HEK293 (cell line): ENCODE data around the gene NRF1.

Experiments
- CTCF ChIA-PET: fragments of 350-600 bp; formaldehyde crosslinking; extraction: SDS; loops from one replicate; lab custom pipeline; 2021; ENCODE audit warnings: antibody characterized with exemption; lab: Yijun Ruan, JAX
- POLR2A ChIA-PET: fragments of 300-600 bp; formaldehyde crosslinking; extraction: SDS; loops from one replicate; lab custom pipeline; 2020; ENCODE audit warnings: antibody characterized with exemption, inconsistent platforms; lab: Yijun Ruan, JAX
- H3K27ac ChIP-seq: fragments of 200-500 bp; sonication (Bioruptor generic); 2 replicates; pipeline ENCODE4 v1.5.1; 2014; ENCODE audit warnings: low read depth, low read length, control low read depth, inconsistent platforms; ENCODE audit errors: extremely low read depth
- H3K36me3 ChIP-seq, 2 experiments: fragments of 200-500 bp in 1 of 2; sonication (Bioruptor generic) in 1 of 2; 1 replicate in 1 of 2; 2 replicates in 1 of 2; pipeline ENCODE4 v1.5.1; 2014 to 2017; ENCODE audit warnings: inconsistent platforms in 2 of 2, low read length in 2 of 2; ENCODE audit not compliant: control insufficient read depth in 2 of 2, insufficient read depth in 1 of 2
- H3K4me1 ChIP-seq: fragments of 200-500 bp; sonication (Bioruptor generic); 2 replicates; pipeline ENCODE4 v1.5.1; 2014; ENCODE audit warnings: mild to moderate bottlenecking, low read length, inconsistent platforms; ENCODE audit not compliant: control insufficient read depth, insufficient read depth
- H3K4me3 ChIP-seq: 2 replicates; pipeline ENCODE4 v1.5.1; 2011; ENCODE audit warnings: low read depth, mild to moderate bottlenecking, control low read depth, low read length, moderate library complexity
- H3K9me3 ChIP-seq: fragments of 200-500 bp; sonication (Bioruptor generic); 2 replicates; pipeline ENCODE4 v1.5.1; 2014; ENCODE audit warnings: low read depth, low read length, inconsistent platforms; ENCODE audit not compliant: control insufficient read depth, insufficient read depth
- KLF7 ChIP-seq: fragments of 450-650 bp; formaldehyde crosslinking; IDR thresholded peaks from 2 replicates; pipeline ENCODE4 v1.5.1; 2016; ENCODE audit warnings: missing biosample characterization, missing genetic modification characterization, borderline replicate concordance
- MYNN ChIP-seq: fragments of 450-650 bp; formaldehyde crosslinking; IDR thresholded peaks from 2 replicates; pipeline ENCODE4 v1.5.1; 2016; ENCODE audit warnings: missing biosample characterization, missing genetic modification characterization, borderline replicate concordance
- REST ChIP-seq: fragments of 450-650 bp; formaldehyde crosslinking; IDR thresholded peaks from 2 replicates; pipeline ENCODE4 v1.5.1; 2016; ENCODE audit warnings: missing biosample characterization, missing genetic modification characterization
- YY2 ChIP-seq: fragments of 450-650 bp; formaldehyde crosslinking; IDR thresholded peaks from 2 replicates; pipeline ENCODE4 v1.5.1; 2016; ENCODE audit warnings: missing biosample characterization, missing genetic modification characterization
- ZBTB1 ChIP-seq: fragments of 450-650 bp; formaldehyde crosslinking; IDR thresholded peaks from 2 replicates; pipeline ENCODE4 v1.5.1; 2016; ENCODE audit warnings: missing biosample characterization, missing genetic modification characterization
- ZBTB8A ChIP-seq: fragments of 450-650 bp; formaldehyde crosslinking; IDR thresholded peaks from 2 replicates; pipeline ENCODE4 v1.5.1; 2016; ENCODE audit warnings: missing biosample characterization, missing genetic modification characterization
- ZFHX2 ChIP-seq: fragments of 450-650 bp; formaldehyde crosslinking; conservative IDR thresholded peaks from 2 replicates; pipeline ENCODE4 v1.5.1; 2016; ENCODE audit warnings: missing biosample characterization, missing genetic modification characterization
- ZNF133 ChIP-seq: fragments of 450-650 bp; formaldehyde crosslinking; IDR thresholded peaks from 2 replicates; pipeline ENCODE4 v1.5.1; 2016; ENCODE audit warnings: missing biosample characterization, missing genetic modification characterization
- ZNF174 ChIP-seq: fragments of 450-650 bp; formaldehyde crosslinking; IDR thresholded peaks from 2 replicates; pipeline ENCODE4 v1.5.0; 2017; ENCODE audit warnings: missing biosample characterization, mild to moderate bottlenecking, missing genetic modification characterization
- ZNF223 ChIP-seq: fragments of 450-650 bp; formaldehyde crosslinking; IDR thresholded peaks from 2 replicates; pipeline ENCODE4 v1.5.1; 2016; ENCODE audit warnings: missing biosample characterization, missing genetic modification characterization
- ZNF302 ChIP-seq: fragments of 450-650 bp; formaldehyde crosslinking; IDR thresholded peaks from 2 replicates; pipeline ENCODE4 v1.5.1; 2016; ENCODE audit warnings: missing biosample characterization, missing genetic modification characterization, low read depth
- ZNF354C ChIP-seq: fragments of 450-650 bp; formaldehyde crosslinking; IDR thresholded peaks from 2 replicates; pipeline ENCODE4 v1.5.1; 2016; ENCODE audit warnings: missing biosample characterization, missing genetic modification characterization, low read depth, borderline replicate concordance
- ZNF404 ChIP-seq: fragments of 450-650 bp; formaldehyde crosslinking; IDR thresholded peaks from 2 replicates; pipeline ENCODE4 v1.5.1; 2017; ENCODE audit warnings: missing biosample characterization, missing genetic modification characterization
- ZNF501 ChIP-seq: fragments of 450-650 bp; formaldehyde crosslinking; IDR thresholded peaks from 2 replicates; pipeline ENCODE4 v1.5.1; 2016; ENCODE audit warnings: missing biosample characterization, missing genetic modification characterization
- ZNF544 ChIP-seq: fragments of 450-650 bp; formaldehyde crosslinking; IDR thresholded peaks from 2 replicates; pipeline ENCODE4 v1.5.0; 2017; ENCODE audit warnings: missing biosample characterization, missing genetic modification characterization
- ZNF610 ChIP-seq: fragments of 450-650 bp; formaldehyde crosslinking; IDR thresholded peaks from 2 replicates; pipeline ENCODE4 v1.5.1; 2016; ENCODE audit warnings: missing biosample characterization, missing genetic modification characterization, borderline replicate concordance
- ZNF670 ChIP-seq: fragments of 450-650 bp; formaldehyde crosslinking; IDR thresholded peaks from 2 replicates; pipeline ENCODE4 v1.5.1; 2016; ENCODE audit warnings: missing biosample characterization, missing genetic modification characterization, low read depth
- ZNF76 ChIP-seq: fragments of 450-650 bp; formaldehyde crosslinking; IDR thresholded peaks from 2 replicates; pipeline ENCODE4; 2016; ENCODE audit warnings: low read depth, missing biosample characterization, missing genetic modification characterization, borderline replicate concordance
- ZNF785 ChIP-seq: fragments of 450-650 bp; formaldehyde crosslinking; IDR thresholded peaks from 2 replicates; pipeline ENCODE4 v1.5.1; 2016; ENCODE audit warnings: missing biosample characterization, missing genetic modification characterization
- ZSCAN18 ChIP-seq: fragments of 450-650 bp; formaldehyde crosslinking; IDR thresholded peaks from 2 replicates; pipeline ENCODE4 v1.5.1; 2016; ENCODE audit warnings: missing biosample characterization, missing genetic modification characterization
- ZSCAN30 ChIP-seq: fragments of 450-650 bp; IDR thresholded peaks from 2 replicates; pipeline ENCODE4 v1.5.1; 2018; ENCODE audit warnings: missing biosample characterization, mild to moderate bottlenecking, missing genetic modification characterization, moderate library complexity

NRF1 gene

GRCh38 chr7:129688503-129689222, 77.1 kb downstream of the NRF1 start:
- POLR2A ChIA-PET = no interaction called here

GRCh38 chr7:129689995-129690581, 78.6 kb downstream of the NRF1 start:
- ChIA-PET POLR2A (interaction anchor here (0.6 kb wide), 1 partner anchor 72 kb away, joined by 4 read pairs; no protein-coding TSS in a partner anchor), CTCF (interaction anchor here (0.7 kb wide), 1 partner anchor 14 kb away, joined by 4 read pairs; no protein-coding TSS in a partner anchor)
- TF ChIP-seq ZNF354C (no peak), ZFHX2 (tag by site-specific recombination) (peak; percentile 38; the same call in 1 of the 2 replicates), ZSCAN18 (no peak), ZSCAN30 (tag by site-specific recombination) (no peak), ZNF610 (tag by site-specific recombination) (no peak), ZNF785 (tag by site-specific recombination) (no peak)
- Histone ChIP-seq H3K36me3 (peaks cover 0 to 24% of the 10 kb centered on the region in 2 experiments; a peak in 2 of 3 replicates), H3K9me3 (no peaks in the 10 kb centered on the region), H3K4me3 (no peak overlapping the region), H3K27ac (no peak overlapping the region), H3K4me1 (no peaks in the 10 kb centered on the region)

More at GRCh38 chr7:129688503-129689222, 77.1 kb downstream of the NRF1 start:
- CTCF ChIA-PET = interaction anchor here (0.5 to 1.2 kb wide), 3 partner anchors 44 to 597 kb away, joined by 3 to 4 read pairs (median 4); no protein-coding TSS in a partner anchor
- peaks cover 0 to 24% of the 10 kb centered on the region in 2 experiments; a peak in 1 of 3 replicates for H3K36me3 ChIP-seq
- H3K9me3 ChIP-seq = no peaks in the 10 kb centered on the region
- H3K27ac ChIP-seq = no peak overlapping the region
- no peak overlapping the region for H3K4me3 ChIP-seq
- TF ChIP-seq KLF7 (tag by site-specific recombination) (no peak), ZNF133 (tag by site-specific recombination) (no peak), ZNF544 (no peak), MYNN (tag by site-specific recombination) (no peak)
- H3K4me1 ChIP-seq = no peaks in the 10 kb centered on the region

GRCh38 chr7:129690701-129691100, 79.2 kb downstream of the NRF1 start:
- ChIA-PET POLR2A (no interaction called here), CTCF (no interaction called here)
- peaks cover 0 to 24% of the 10 kb centered on the region in 2 experiments; a peak in 2 of 3 replicates for H3K36me3 ChIP-seq
- H3K4me3 ChIP-seq = no peak overlapping the region
- TF ChIP-seq ZNF223 (tag by site-specific recombination) (no peak), ZBTB1 (tag by site-specific recombination) (no peak), ZNF174 (tag by site-specific recombination) (no peak), ZNF670 (tag by site-specific recombination) (no peak), ZNF76 (tag by site-specific recombination) (no peak), ZNF404 (tag by site-specific recombination) (no peak), REST (tag by site-specific recombination) (no peak), ZNF501 (tag by site-specific recombination) (no peak), YY2 (tag by site-specific recombination) (no peak), ZNF302 (no peak), ZBTB8A (tag by site-specific recombination) (no peak)
- no peak overlapping the region for H3K27ac ChIP-seq
- H3K9me3 ChIP-seq = no peaks in the 10 kb centered on the region
- H3K4me1 ChIP-seq = no peaks in the 10 kb centered on the region
